GM06990 (cell line): Measurements from ENCODE around the gene MYOD1.

ENCODE experiments used
- DNase-seq: peaks from one replicate; pipeline ENCODE4 v3.0.0-alpha.2; 2011; ENCODE audit not compliant: insufficient read length; ENCODE audit errors: extremely low read depth
- H3K27me3 ChIP-seq: replicated peaks from 2 replicates; pipeline ENCODE4 v1.6.0; 2011; ENCODE audit warnings: low read length; ENCODE audit not compliant: control insufficient read depth, insufficient read depth
- H3K36me3 ChIP-seq: 2 replicates; pipeline ENCODE4 v1.5.1; 2011; ENCODE audit warnings: low read length; ENCODE audit not compliant: control insufficient read depth, insufficient read depth
- H3K4me3 ChIP-seq: replicated peaks from 2 replicates; pipeline ENCODE4 v1.5.1; 2011; ENCODE audit warnings: low read depth, mild to moderate bottlenecking, control low read depth, low read length
- TF ChIP-seq, protein P1 (sequence below): IDR thresholded peaks from 2 replicates; pipeline ENCODE4 v1.5.1; 2011; ENCODE audit warnings: low read length, control low read depth, mild to moderate bottlenecking, inconsistent platforms; ENCODE audit not compliant: insufficient read depth, poor library complexity, severe bottlenecking

Gene MYOD1

DNA sequence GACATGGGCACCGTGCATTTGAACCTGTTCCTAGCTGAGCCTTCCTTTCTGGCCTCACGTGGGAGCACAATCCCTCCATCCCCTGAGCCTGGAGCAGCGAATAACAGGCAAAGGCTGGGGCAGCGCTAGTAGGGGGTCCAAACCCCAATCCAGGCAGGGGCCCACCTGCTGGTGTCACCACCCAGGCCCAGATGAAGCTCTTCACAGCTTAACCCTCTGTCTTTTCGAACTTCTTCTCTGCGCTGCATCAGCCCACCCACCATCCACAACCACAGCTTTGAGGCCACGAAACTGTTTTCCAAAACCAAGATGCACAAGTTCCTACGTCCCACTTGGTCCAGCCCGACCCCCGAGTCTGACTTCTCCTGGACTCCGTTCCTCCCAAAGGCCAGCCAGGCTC, 26.7 kb downstream of the MYOD1 start:
- TF ChIP-seq, protein P1, sequence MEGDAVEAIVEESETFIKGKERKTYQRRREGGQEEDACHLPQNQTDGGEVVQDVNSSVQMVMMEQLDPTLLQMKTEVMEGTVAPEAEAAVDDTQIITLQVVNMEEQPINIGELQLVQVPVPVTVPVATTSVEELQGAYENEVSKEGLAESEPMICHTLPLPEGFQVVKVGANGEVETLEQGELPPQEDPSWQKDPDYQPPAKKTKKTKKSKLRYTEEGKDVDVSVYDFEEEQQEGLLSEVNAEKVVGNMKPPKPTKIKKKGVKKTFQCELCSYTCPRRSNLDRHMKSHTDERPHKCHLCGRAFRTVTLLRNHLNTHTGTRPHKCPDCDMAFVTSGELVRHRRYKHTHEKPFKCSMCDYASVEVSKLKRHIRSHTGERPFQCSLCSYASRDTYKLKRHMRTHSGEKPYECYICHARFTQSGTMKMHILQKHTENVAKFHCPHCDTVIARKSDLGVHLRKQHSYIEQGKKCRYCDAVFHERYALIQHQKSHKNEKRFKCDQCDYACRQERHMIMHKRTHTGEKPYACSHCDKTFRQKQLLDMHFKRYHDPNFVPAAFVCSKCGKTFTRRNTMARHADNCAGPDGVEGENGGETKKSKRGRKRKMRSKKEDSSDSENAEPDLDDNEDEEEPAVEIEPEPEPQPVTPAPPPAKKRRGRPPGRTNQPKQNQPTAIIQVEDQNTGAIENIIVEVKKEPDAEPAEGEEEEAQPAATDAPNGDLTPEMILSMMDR = no peak
- Histone ChIP-seq H3K4me3 (no peak overlapping the region), H3K27me3 (peaks cover 2% of the 10 kb centered on the region)

GRCh38 chr11:17747131-17747955, 28.0 kb downstream of the MYOD1 start:
- no peak for DNase-seq
- H3K4me3 ChIP-seq = no peak overlapping the region
- peaks cover 2% of the 10 kb centered on the region for H3K27me3 ChIP-seq
- TF ChIP-seq, protein P1 = no peak
- H3K36me3 ChIP-seq = no peaks in the 10 kb centered on the region

More for the DNA sequence above, 26.7 kb downstream of the MYOD1 start:
- no peak for DNase-seq
- H3K36me3 ChIP-seq = no peaks in the 10 kb centered on the region

GRCh38 chr11:17748044-17748443, 28.7 kb downstream of the MYOD1 start:
- Histone ChIP-seq H3K4me3 (no peak overlapping the region), H3K27me3 (peaks cover 2% of the 10 kb centered on the region), H3K36me3 (no peaks in the 10 kb centered on the region)
- TF ChIP-seq, protein P1 = no peak
- no peak for DNase-seq

GRCh38 chr11:17748761-17749721, 29.7 kb downstream of the MYOD1 start:
- no peak overlapping the region for H3K4me3 ChIP-seq
- H3K36me3 ChIP-seq = no peaks in the 10 kb centered on the region
- peaks cover 2% of the 10 kb centered on the region for H3K27me3 ChIP-seq
- TF ChIP-seq, protein P1 = no peak
- no peak for DNase-seq

DNA sequence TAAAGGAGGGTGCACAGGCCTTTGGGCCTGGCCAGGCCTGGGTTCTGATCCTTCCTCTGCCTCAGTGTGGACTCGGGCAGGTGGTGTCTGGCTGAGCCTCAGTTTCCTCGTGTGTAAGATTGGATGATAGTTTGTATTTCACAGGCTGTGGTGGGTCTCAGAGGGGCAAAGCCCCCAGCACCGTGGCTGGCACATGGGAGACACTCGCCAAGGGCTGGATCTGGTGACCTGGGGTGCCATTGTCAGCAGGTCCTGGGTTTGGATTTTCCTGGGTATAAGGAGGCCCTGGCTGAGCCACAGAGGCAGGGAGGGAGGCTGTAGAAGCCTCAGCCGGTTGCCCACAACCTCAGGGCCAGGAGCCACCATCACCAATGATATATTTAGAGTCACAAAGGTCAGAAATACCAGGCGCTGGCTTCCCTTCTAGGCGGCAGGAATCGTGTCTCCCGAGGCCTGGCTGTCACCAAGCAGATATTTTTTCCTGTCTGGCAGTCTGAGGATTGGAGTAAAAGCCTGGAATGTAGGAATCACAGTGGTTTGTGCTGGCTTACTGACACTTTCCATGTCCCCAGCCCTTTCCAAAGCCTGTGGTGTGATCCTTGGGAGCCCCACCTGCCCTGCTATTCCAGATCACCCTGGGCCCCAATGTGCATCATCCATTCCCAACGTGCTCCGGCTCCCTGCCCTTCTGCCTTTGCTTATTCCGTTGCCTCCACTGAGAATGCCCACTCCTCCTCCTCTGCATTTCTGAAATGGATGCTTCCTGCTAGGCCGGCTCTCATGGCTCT, 30.8 kb downstream of the MYOD1 start:
- TF ChIP-seq, protein P1 = no peak
- Histone ChIP-seq H3K4me3 (no peak overlapping the region), H3K36me3 (no peaks in the 10 kb centered on the region), H3K27me3 (peaks cover 3% of the 10 kb centered on the region)
- DNase-seq = no peak
